Head of caudate nucleus (tissue), 42 donors: ENCODE results near the gene SLC16A5.
"Not testable (repeated sequence)": the region's sequence is repeated elsewhere in the genome, so short reads cannot be mapped to it uniquely, and the experiment has no call there.

Experiments used
- DNase-seq, 42 donors: peaks; one replicate each; pipeline versions ENCODE4 v3.0.0 to v3.0.0-alpha.2; 2020 to 2021; ENCODE audit warnings: mixed read lengths in 7 of 42
- intact Hi-C: fragments of 100-400 bp; cut with DNase I; formaldehyde crosslinking; loops from one replicate; pipeline ENCODE4 v1.15.0; 2022

The SLC16A5 gene

GRCh38 chr17:75061618-75062017 is 26.1 kb upstream of the SLC16A5 start:
- intact Hi-C loops: no loop called here
- no peak for DNase-seq

DNA sequence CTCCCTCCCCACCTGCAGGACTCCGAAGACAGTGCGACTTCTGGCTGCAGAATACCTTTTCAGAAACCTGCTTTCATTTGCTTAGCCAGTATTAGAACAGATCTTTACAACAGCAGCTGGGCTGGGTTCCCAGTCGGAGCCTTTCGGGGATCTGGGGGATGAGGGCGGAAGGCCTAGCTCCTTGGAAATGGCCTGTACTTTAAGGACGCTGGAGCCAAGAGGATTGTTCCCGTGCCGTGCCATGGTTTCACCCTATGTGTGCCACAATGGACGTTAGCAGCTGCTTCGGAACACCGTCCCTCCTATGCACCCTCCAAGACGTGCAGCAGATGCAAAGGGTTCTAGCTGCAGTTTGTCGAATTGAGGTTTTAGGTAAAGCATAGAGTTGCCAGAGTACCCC is 24.6 kb upstream of the SLC16A5 start:
- intact Hi-C loops: no loop called here
- DNase-seq: no peak

DNA sequence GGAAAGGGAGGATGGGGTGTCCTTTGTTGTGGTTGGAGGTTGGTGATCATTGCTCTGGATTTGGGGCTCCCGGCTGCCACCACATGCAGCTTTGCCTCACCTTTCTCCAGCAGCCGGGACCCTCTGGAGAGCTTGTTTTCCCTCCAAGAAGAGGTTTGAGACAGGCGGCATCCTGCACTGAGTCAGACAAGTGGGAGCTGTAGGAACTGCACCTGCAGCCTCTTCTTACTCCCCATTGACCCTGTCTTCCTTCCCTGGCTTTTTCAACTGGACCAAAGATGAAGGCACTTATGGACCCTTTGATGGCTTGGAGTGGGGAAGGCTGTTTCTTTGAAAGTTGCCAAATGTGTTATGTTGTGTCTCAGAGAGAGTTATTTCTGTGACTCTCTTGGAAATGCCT is 24.1 kb upstream of the SLC16A5 start:
- intact Hi-C loops: no loop called here

GRCh38 chr17:75064040-75064439 is 23.7 kb upstream of the SLC16A5 start:
- intact Hi-C loops: no loop called here
- DNase-seq: no peak

More for the DNA sequence above, 24.1 kb upstream of the SLC16A5 start:
- no peak for DNase-seq

GRCh38 chr17:75064460-75064859 is 23.3 kb upstream of the SLC16A5 start:
- DNase-seq: no peak
- intact Hi-C loops: no loop called here

DNA sequence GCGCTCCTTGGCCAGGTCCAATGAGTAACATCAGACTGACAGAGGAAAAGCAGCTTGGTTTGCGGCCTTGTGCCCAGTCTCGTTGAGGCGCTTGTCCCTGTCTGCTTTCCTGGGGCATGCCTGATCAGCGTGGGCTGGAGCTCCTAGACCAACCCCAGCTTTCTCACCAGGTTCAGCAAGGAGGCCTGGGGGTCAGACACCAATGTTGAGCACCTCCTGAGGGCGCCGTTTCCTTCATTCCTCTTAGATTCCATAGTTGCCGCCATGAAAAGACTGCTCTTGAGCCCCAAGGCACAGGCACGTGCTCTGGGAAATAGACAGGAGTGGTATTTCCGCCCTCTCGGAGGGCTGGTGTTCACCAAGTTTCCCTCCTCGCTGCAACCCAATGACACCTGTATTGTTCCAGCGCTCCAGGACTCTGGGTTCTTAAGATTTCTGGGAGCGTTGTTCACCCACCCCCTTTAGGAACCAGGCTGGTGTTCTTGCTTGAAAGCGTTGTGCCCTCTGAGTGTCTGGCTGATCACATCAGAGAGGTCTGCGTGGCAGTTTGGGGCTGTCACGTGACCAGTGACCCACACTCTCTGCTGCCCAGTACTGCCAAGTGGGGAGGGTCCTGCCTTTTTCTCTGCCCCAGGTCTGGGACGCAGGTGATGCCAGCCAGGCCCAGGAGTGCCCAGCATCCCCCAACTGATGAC is 22.7 kb upstream of the SLC16A5 start:
- intact Hi-C loops: loop anchor here (5.0 kb wide), 1 partner anchor 42 kb away; the partner anchor contains the start of gene ARMC7
- no peak for DNase-seq

DNA sequence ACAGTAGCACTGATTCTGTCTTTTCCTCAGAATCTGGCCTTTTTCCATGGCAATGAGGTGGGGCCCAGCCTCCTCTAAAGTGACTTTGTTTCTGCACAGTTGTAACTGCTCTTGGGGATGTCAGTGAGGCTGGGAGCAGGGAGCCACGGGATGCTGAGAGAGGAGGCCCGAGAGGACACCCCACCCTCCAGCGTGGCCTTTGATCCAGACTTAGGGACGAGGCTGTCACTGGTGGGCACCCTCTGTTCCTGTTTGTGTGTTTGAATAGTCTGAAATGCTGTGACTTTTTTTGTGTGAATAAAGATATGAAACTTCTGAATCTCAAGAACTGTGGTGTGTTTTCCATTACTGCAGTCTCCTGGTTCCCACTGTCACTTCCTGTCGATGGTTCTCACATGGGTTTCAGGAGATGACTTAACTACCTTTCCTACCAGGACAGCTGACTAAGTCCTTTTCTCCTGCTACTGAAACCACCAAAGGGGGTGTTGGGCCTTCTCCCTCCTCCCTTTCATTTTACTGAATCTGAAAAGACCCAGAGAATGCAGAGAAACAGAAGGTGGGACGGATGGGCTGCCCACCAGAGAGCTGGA is 22.1 kb upstream of the SLC16A5 start:
- no peak for DNase-seq
- intact Hi-C loops: loop anchor here (5.0 kb wide), 1 partner anchor 42 kb away; the partner anchor contains the start of gene ARMC7

DNA sequence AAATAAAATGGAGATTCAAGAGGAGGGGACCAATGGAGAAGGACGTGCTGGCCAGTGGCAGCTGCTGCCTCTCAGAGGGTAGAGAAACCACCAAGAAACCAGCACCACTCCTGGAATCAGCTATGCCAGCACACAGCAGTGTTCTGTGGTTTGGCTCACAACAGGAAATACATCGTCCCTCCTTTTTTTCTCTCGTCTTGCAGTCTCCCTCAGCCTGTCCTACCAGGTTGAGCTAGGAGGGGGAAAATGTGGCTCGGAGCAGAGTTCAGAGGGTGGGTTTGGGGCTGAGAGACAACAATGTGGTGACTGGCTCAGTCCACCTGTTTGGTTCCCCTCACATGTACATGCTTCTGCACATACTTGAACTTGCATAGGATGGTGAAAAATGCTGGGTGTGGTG is 19.9 kb upstream of the SLC16A5 start:
- no peak for DNase-seq
- intact Hi-C loops: loop anchor here (5.0 kb wide), 1 partner anchor 39 kb away; the partner anchor contains the start of gene ARMC7

DNA sequence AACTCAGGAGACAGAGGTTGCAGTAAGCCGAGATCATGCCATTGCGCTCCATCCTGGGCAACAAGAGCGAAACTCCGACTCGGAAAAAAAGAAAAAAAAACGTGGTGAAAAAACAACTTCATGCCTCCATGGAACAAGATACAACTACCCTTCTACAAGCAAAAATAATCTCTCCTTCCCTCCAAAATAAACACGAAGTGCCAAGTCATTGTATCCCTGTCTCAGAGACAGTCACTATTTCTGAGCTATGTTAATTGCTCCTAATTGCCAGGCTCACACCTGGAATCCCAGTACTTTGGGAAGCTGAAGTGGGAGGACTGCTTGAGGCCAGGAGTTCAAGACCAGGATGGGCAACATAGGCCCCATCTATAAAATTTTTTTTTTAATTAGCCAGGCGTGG is 19.0 kb upstream of the SLC16A5 start:
- intact Hi-C loops: loop anchor here (5.0 kb wide), 1 partner anchor 39 kb away; the partner anchor contains the start of gene ARMC7
- DNase-seq: no peak

DNA sequence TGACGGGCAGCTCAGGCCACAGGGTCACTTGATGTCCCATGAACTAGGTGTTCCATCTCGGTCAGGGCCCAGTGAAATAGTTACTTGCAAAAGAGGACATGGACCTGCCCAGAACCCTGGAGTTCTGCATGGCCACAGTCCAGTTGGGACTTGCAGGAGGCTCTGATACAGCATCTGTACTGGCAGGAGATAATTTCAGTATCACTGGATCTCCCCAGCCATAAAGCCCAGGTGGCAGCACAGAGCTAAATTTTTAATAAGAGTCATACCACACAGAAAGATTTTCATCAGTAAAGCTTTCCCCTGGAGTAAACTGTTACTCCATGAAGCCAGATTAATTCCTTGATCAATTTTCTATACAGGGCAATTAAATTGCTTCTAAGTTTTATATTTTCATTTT is 18.0 kb upstream of the SLC16A5 start:
- intact Hi-C loops: loop anchor here (5.0 kb wide), 1 partner anchor 38 kb away; the partner anchor contains the start of gene ARMC7
- peak in 6 of 42 donors; percentile 21 to 51 (median 34) for DNase-seq

DNA sequence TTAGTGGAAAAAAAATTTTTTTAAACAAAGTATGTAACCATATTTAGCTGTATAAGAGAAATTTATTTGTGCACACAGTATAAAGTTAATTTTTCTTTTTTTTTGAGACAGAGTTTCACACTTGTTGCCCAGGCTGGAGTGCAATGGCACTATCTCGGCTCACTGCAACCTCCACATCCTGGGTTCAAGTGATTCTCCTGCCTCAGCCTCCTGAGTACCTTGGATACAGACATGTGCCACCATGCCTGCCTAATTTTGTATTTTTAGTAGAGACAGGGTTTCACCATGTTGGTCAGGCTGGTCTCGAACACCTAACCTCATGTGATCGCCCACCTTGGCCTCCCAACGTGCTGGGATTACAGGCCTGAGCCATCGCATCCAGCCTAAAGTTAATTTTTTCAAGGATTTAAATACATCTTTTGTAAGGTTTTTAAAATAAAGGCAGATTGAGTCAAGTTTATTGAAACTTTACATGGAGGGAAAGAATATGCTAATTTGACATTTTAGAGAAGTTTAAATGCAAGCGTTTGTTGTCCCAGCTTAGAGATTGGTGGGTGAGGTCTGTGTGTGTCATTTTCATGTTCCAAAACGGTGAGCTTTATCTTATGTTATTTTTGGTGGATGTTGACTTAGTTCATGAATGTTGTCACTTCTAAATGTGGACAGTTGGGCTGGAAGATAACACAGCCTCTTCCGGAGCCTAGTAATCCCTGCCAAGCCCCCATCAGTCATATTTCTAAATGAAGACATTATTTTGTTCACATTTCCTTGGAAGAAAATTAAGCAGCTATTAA is 16.1 kb upstream of the SLC16A5 start:
- DNase-seq, intact Hi-C loops: not testable (repeated sequence)

DNA sequence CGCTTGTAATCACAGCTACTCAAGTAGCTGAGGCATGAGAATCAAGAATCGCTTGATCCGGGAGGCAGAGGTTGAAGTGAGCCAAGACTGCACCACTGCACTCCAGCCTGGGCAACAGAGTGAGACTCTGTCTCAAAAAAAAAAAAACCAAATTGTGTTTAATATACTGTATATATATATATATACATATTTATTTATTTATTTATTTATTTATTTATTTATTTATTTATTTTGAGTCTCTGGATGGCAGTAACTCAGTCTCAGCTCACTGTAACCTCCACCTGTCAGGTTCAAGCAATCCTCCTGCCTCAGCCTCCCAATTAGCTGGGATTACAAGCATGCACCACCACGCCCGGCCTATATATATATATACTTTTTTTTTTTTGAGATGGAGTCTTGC is 14.8 kb upstream of the SLC16A5 start:
- intact Hi-C loops, DNase-seq: not testable (repeated sequence)

GRCh38 chr17:75073618-75074047 is 14.1 kb upstream of the SLC16A5 start:
- DNase-seq: no peak
- intact Hi-C loops: no loop called here

DNA sequence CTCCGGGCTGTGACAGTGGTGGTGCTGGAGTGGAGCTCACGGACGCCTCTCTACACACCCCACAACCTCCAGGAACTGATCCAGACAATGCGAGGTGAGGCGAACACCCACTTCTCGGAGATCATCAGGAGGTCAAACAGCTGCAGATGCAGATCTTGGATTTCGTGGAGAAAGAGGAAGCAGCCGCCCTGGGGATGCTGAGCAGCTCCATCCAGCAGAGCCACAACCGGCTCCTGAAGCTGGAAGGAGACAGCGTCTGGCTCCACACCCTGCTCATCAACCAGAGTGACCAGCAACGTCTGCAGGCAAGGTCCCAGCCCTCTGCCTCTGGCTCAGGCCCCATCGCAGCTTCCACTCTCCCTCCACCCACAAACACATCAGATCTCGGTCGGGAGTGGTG is 13.2 kb upstream of the SLC16A5 start:
- peak in 6 of 42 donors; percentile 14 to 45 (median 23) for DNase-seq
- intact Hi-C loops: no loop called here

- intact Hi-C loops: no loop called here
- no peak for DNase-seq
Observed at GRCh38 chr17:75075597-75076336, 12.0 kb upstream of the SLC16A5 start.

GRCh38 chr17:75077072-75077495 is 10.7 kb upstream of the SLC16A5 start:
- intact Hi-C loops: no loop called here

GRCh38 chr17:75077496-75078283 is 10.1 kb upstream of the SLC16A5 start:
- intact Hi-C loops: no loop called here
- peak in 41 of 42 donors; percentile 44 to 87 (median 67) for DNase-seq

More at GRCh38 chr17:75077072-75077495, 10.7 kb upstream of the SLC16A5 start:
- DNase-seq: peak in 1 of 42 donors; percentile 36
